GDM1 (cell line): Measurements from ENCODE around the gene IER2.

Experiments
- DNase-seq: peaks from one replicate; lab custom pipeline; 2025; lab: John Stamatoyannopoulos, UW

The IER2 gene

GRCh38 chr19:13150187-13150930 is at the start of gene IER2, which contains the start of gene STX10:
Gene IER2, plus strand, starts transcription at chr19:13150411. Its CDS starts 2,776 bp downstream, at chr19:13153187.
Gene STX10, minus strand, starts transcription at chr19:13150375. Its CDS starts 202 bp downstream, at chr19:13150173.
- DNase-seq: peak; percentile 88

GRCh38 chr19:13100841-13101589 is 49.2 kb upstream of the IER2 start:
- no peak for DNase-seq

- no peak for DNase-seq
Measured at GRCh38 chr19:13101590-13102415, 48.4 kb upstream of the IER2 start.

GRCh38 chr19:13102416-13102665 is 47.9 kb upstream of the IER2 start:
- no peak for DNase-seq

- DNase-seq: peak; percentile 97
Measured at GRCh38 chr19:13102666-13103580, 47.3 kb upstream of the IER2 start, which contains the start of gene LYL1. Gene LYL1, minus strand, starts transcription at chr19:13102858. Its CDS starts 1,687 bp downstream, at chr19:13101171.

GRCh38 chr19:13103581-13104359 is 46.4 kb upstream of the IER2 start:
- DNase-seq: peak; percentile 50

- peak; percentile 98 for DNase-seq
Measured at GRCh38 chr19:13104360-13104847, 45.8 kb upstream of the IER2 start.

GRCh38 chr19:13104848-13105711 is 45.1 kb upstream of the IER2 start:
- peak; percentile 45 for DNase-seq

- no peak for DNase-seq
Measured at GRCh38 chr19:13109361-13110098, 40.7 kb upstream of the IER2 start.

GRCh38 chr19:13110099-13110610 is 40.1 kb upstream of the IER2 start:
- no peak for DNase-seq

- DNase-seq: no peak
Measured at GRCh38 chr19:13112555-13112954, 37.7 kb upstream of the IER2 start.

- no peak for DNase-seq
Measured at GRCh38 chr19:13115936-13116281, 34.3 kb upstream of the IER2 start.

- peak; percentile 83 for DNase-seq
Measured at GRCh38 chr19:13116282-13117175, 33.7 kb upstream of the IER2 start, which contains the start of gene TRMT1. Gene TRMT1, minus strand, starts transcription at chr19:13116740. Its CDS starts 341 bp downstream, at chr19:13116399.

GRCh38 chr19:13117176-13117771 is 32.9 kb upstream of the IER2 start:
- DNase-seq: no peak

- DNase-seq: peak; percentile 91
Measured at GRCh38 chr19:13117772-13118423, 32.3 kb upstream of the IER2 start, which contains the start of gene NACC1. Gene NACC1, plus strand, starts transcription at chr19:13118264. Its CDS starts 16,944 bp downstream, at chr19:13135208.
